SK-N-SH (cell line): Measurements from ENCODE around the gene FBXL22. TPM values are rescaled to one million over a fixed set of nuclear protein-coding genes. Genes with fewer than 3 reads are reported as not detected.

ENCODE experiments used
- CTCF ChIA-PET: fragments of 300-600, 350-600 bp; formaldehyde crosslinking; extraction: SDS; loops from one replicate; lab custom pipeline; 2021; lab: Yijun Ruan, JAX
- POLR2A ChIA-PET: fragments of 350-600 bp; sonication (Branson Sonifier 250); formaldehyde crosslinking; extraction: SDS; loops from one replicate; lab custom pipeline; 2020; ENCODE audit warnings: antibody characterized with exemption, inconsistent platforms; lab: Yijun Ruan, JAX
- DNase-seq: peaks from one replicate; pipeline ENCODE4 v3.0.0; 2012
- H2AFZ ChIP-seq: fragments of 200-600 bp; sonication (generic); 2 replicates; pipeline ENCODE4 v1.8.1; 2016; ENCODE audit warnings: antibody characterized with exemption, mild to moderate bottlenecking, low read depth
- H3F3A ChIP-seq: fragments of 200-600 bp; sonication (generic); replicated peaks from 2 replicates; pipeline ENCODE3; 2016; ENCODE audit warnings: antibody characterized with exemption, mild to moderate bottlenecking; ENCODE audit not compliant: insufficient read depth
- H3K27ac ChIP-seq, 2 experiments: fragments of 200-500 bp in 1 of 2; fragments of 200-600 bp in 1 of 2; sonication (Bioruptor generic) in 1 of 2; sonication (generic), shearing (Covaris generic) in 1 of 2; 2 replicates each; pipeline versions ENCODE4 v1.5.1 to v1.6.1; 2014 to 2016; ENCODE audit warnings: low read depth in 2 of 2, inconsistent platforms in 1 of 2, low read length in 1 of 2, mild to moderate bottlenecking in 1 of 2, mixed read lengths in 1 of 2
- H3K27me3 ChIP-seq: fragments of 200-600 bp; sonication (generic), shearing (Covaris generic); 2 replicates; pipeline ENCODE4 v1.6.1; 2016; ENCODE audit warnings: mixed run types; ENCODE audit not compliant: insufficient read depth
- H3K36me3 ChIP-seq, 2 experiments: fragments of 200-500 bp in 1 of 2; fragments of 200-600 bp in 1 of 2; sonication (Bioruptor generic) in 1 of 2; sonication (generic) in 1 of 2; replicated peaks in 1 of 2; 2 replicates each; pipeline versions ENCODE3 to v1.5.1; 2014 to 2016; ENCODE audit warnings: low read length in 1 of 2, mild to moderate bottlenecking in 1 of 2; ENCODE audit not compliant: insufficient read depth in 2 of 2, control insufficient read depth in 1 of 2
- H3K4me1 ChIP-seq, 2 experiments: fragments of 200-500 bp in 1 of 2; fragments of 200-600 bp in 1 of 2; sonication (Bioruptor generic) in 1 of 2; sonication (generic), shearing (Covaris generic) in 1 of 2; 2 replicates each; pipeline versions ENCODE4 v1.5.1 to v1.6.1; 2014 to 2016; ENCODE audit warnings: low read depth in 1 of 2, low read length in 1 of 2, mixed run types in 1 of 2; ENCODE audit not compliant: insufficient read depth in 2 of 2, control insufficient read depth in 1 of 2
- H3K4me2 ChIP-seq: fragments of 200-600 bp; sonication (generic), shearing (Covaris generic); 2 replicates; pipeline ENCODE4 v1.6.1; 2017; ENCODE audit warnings: mixed run types
- H3K4me3 ChIP-seq, 2 experiments: fragments of 200-500 bp in 1 of 2; fragments of 200-600 bp in 1 of 2; sonication (Bioruptor generic) in 1 of 2; sonication (generic), shearing (Covaris generic) in 1 of 2; 2 replicates each; pipeline versions ENCODE4 v1.5.1 to v1.8.1; 2014 to 2016; ENCODE audit warnings: low read depth in 2 of 2, inconsistent platforms in 1 of 2, low read length in 1 of 2, mild to moderate bottlenecking in 1 of 2, mixed read lengths in 1 of 2, moderate library complexity in 1 of 2
- H3K79me2 ChIP-seq: fragments of 200-600 bp; sonication (generic); 2 replicates; pipeline ENCODE4 v1.8.1; 2017; ENCODE audit warnings: mild to moderate bottlenecking; ENCODE audit not compliant: insufficient read depth
- H3K9ac ChIP-seq: fragments of 200-600 bp; sonication (generic); 2 replicates; pipeline ENCODE4 v1.6.1; 2017; ENCODE audit warnings: mixed run types
- H3K9me2 ChIP-seq: fragments of 200-600 bp; sonication (generic); 2 replicates; pipeline ENCODE4 v1.6.1; 2017; ENCODE audit warnings: mixed run types
- H3K9me3 ChIP-seq: fragments of 200-600 bp; sonication (generic); 2 replicates; pipeline ENCODE4 v1.6.1; 2017; ENCODE audit warnings: mixed run types, mild to moderate bottlenecking, moderate library complexity
- H4K20me1 ChIP-seq: fragments of 200-600 bp; sonication (generic); 2 replicates; pipeline ENCODE4 v1.6.1; 2017; ENCODE audit warnings: mild to moderate bottlenecking, mixed run types; ENCODE audit not compliant: insufficient read depth
- EZH2phosphoT487 ChIP-seq: fragments of 200-600 bp; sonication (generic); IDR thresholded peaks from 2 replicates; pipeline ENCODE4 v1.6.1; 2017; ENCODE audit warnings: low read depth, mixed run types, mild to moderate bottlenecking, antibody characterized with exemption, moderate library complexity, borderline replicate concordance
- FOXJ3 ChIP-seq: sonication (generic); formaldehyde crosslinking; IDR thresholded peaks from 2 replicates; pipeline ENCODE4 v1.5.1; 2020; ENCODE audit warnings: mild to moderate bottlenecking, missing genetic modification reagents
- FOXM1 ChIP-seq: IDR thresholded peaks from 2 replicates; pipeline ENCODE4 v1.4.0; 2012; ENCODE audit warnings: low read depth, mild to moderate bottlenecking
- JUND ChIP-seq: IDR thresholded peaks from 2 replicates; pipeline ENCODE4 v1.4.0; 2012
- MXI1 ChIP-seq: IDR thresholded peaks from 2 replicates; pipeline ENCODE4 v1.6.1; 2012; ENCODE audit warnings: mild to moderate bottlenecking, low read depth, low read length, improper control_type of control experiment
- NRF1 ChIP-seq: IDR thresholded peaks from 2 replicates; pipeline ENCODE4 v1.6.1; 2012; ENCODE audit warnings: low read depth, mild to moderate bottlenecking, low read length
- RCOR1 ChIP-seq: fragments of 150-350 bp; IDR thresholded peaks from 2 replicates; pipeline ENCODE4 v1.6.1; 2017; ENCODE audit warnings: antibody characterized with exemption, low read length
- REST ChIP-seq: IDR thresholded peaks from 2 replicates; pipeline ENCODE4 v1.6.1; 2012; ENCODE audit warnings: mild to moderate bottlenecking, low read depth, low read length, moderate library complexity
- RFX5 ChIP-seq: IDR thresholded peaks from 2 replicates; pipeline ENCODE4 v1.6.1; 2012; ENCODE audit warnings: mild to moderate bottlenecking, improper control_type of control experiment, low read length
- RXRA ChIP-seq: IDR thresholded peaks from 2 replicates; pipeline ENCODE4 v1.4.0; 2012; ENCODE audit warnings: low read depth, mild to moderate bottlenecking, borderline replicate concordance
- SMC3 ChIP-seq: IDR thresholded peaks from 2 replicates; pipeline ENCODE4 v1.6.1; 2012; ENCODE audit warnings: low read depth, low read length, improper control_type of control experiment
- TAF1 ChIP-seq: IDR thresholded peaks from 2 replicates; pipeline ENCODE4 v1.6.1; 2012; ENCODE audit warnings: low read depth, mild to moderate bottlenecking, low read length, moderate library complexity, borderline replicate concordance
- TCF12 ChIP-seq: IDR thresholded peaks from 2 replicates; pipeline ENCODE4 v1.4.0; 2012
- USF1 ChIP-seq: IDR thresholded peaks from 2 replicates; pipeline ENCODE4 v1.4.0; 2012; ENCODE audit warnings: low read depth, borderline replicate concordance
- WGBS: methylation state at CpG from one replicate; pipeline ENCODE4 v1.1.6; 2017; ENCODE audit warnings: low lambda C conversion rate; 5-methylcytosine and 5-hydroxymethylcytosine counted together
- polyA plus RNA-seq, 3 experiments: library from polyadenylated mRNA; depleted of rRNA; stranded (reverse); fragments of >200 nt; gene quantifications; 2 replicates each; pipeline ENCODE4 v1.2.3, GENCODE V29; 2012

FBXL22 gene
- polyA plus RNA-seq, 1 of the 3 experiments (the other 2 are of a cell fraction): 0.10 TPM

GRCh38 chr15:63636518-63637061, 39.4 kb downstream of the FBXL22 start:
- no peak overlapping the region for H2AFZ ChIP-seq
- H3K9me2 ChIP-seq: no peaks in the 10 kb centered on the region
- H3K27ac ChIP-seq: no peak overlapping the region
- POLR2A ChIA-PET: no interaction called here
- CTCF ChIA-PET: interaction anchor here (1.0 to 1.5 kb wide), 2 partner anchors 27 to 36 kb away, joined by 3 read pairs; no protein-coding TSS in a partner anchor
- H3K36me3 ChIP-seq: peaks cover 60 to 87% of the 10 kb centered on the region in 2 experiments
- no peaks in the 10 kb centered on the region for H3K9me3 ChIP-seq
- 94% methylated on average over 9 of the region's 9 CpGs for WGBS
- no peaks in the 10 kb centered on the region for H3K27me3 ChIP-seq
- no peak overlapping the region for H3K4me2 ChIP-seq
- no peak overlapping the region for H3K9ac ChIP-seq
- H3K4me3 ChIP-seq: no peak overlapping the region
- no peak for DNase-seq
- no peaks in the 10 kb centered on the region for H3F3A ChIP-seq
- TF ChIP-seq USF1: no peak
- TF ChIP-seq RXRA: no peak
- no peak for TF ChIP-seq RCOR1
- TF ChIP-seq FOXJ3 (CRISPR knock-in tag): no peak
- no peak for TF ChIP-seq EZH2phosphoT487
- TF ChIP-seq SMC3: no peak
- TF ChIP-seq TAF1: no peak
- no peak for TF ChIP-seq MXI1
- TF ChIP-seq, all 33 proteins: peak for 0
- Histone ChIP-seq H4K20me1 (no peaks in the 10 kb centered on the region), H3K79me2 (no peaks in the 10 kb centered on the region), H3K4me1 (no peaks in the 10 kb centered on the region)

DNA sequence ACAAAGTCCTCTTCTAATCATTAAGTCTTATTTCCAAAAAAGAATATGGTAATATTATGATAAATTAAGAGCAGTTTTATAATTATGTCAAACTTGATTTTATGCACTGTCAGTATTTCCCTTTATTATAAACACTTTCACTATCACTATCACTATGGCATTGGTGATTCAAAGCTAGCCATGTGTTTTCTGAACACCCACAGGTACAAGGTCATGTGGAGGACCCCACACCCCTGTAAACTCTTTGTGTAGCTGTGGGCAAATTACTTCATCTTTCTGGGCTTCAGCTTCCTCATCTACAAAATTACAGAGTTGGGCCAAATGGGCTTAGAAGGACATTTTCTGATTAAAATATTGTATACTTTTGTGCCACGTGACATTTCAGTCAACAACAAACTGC, 41.7 kb downstream of the FBXL22 start:
- H3K4me1 ChIP-seq: no peaks in the 10 kb centered on the region
- H4K20me1 ChIP-seq: no peaks in the 10 kb centered on the region
- H3K36me3 ChIP-seq: peaks cover 67 to 88% of the 10 kb centered on the region in 2 experiments
- H3K9me3 ChIP-seq: no peaks in the 10 kb centered on the region
- POLR2A ChIA-PET: no interaction called here
- H3K9ac ChIP-seq: no peak overlapping the region
- CTCF ChIA-PET: interaction anchor here (0.7 to 2.7 kb wide), 2 partner anchors 28 to 368 kb away, joined by 3 to 10 read pairs; no protein-coding TSS in a partner anchor
- H3K4me2 ChIP-seq: no peak overlapping the region
- no peak overlapping the region for H3K4me3 ChIP-seq
- TF ChIP-seq JUND (no peak), TCF12 (no peak), EZH2phosphoT487 (no peak), FOXM1 (no peak), REST (no peak), NRF1 (no peak), RFX5 (no peak)
- no peak for DNase-seq
- no peak overlapping the region for H2AFZ ChIP-seq
- H3F3A ChIP-seq: no peaks in the 10 kb centered on the region
- no peak overlapping the region; a peak in 1 of 4 replicates for H3K27ac ChIP-seq
- H3K27me3 ChIP-seq: no peaks in the 10 kb centered on the region
- no peaks in the 10 kb centered on the region for H3K79me2 ChIP-seq
- no peaks in the 10 kb centered on the region for H3K9me2 ChIP-seq
- 93% methylated on average over 1 of the region's 1 CpG for WGBS
